K562 (cell line): ENCODE data around the gene MKNK1. TPM values are rescaled to one million over a fixed set of nuclear protein-coding genes. Genes with fewer than 3 reads are reported as not detected.

Experiments used
- ETS1 ChIP-seq: conservative IDR thresholded peaks from 2 replicates; pipeline ENCODE4 v1.6.1; 2011; ENCODE audit warnings: low read depth, mild to moderate bottlenecking, low read length; ENCODE audit not compliant: control insufficient read depth
- KDM4B ChIP-seq, 2 experiments: fragments of 450-650 bp in 1 of 2; sonication (generic) in 1 of 2; IDR thresholded peaks; 2 replicates each; pipeline ENCODE4 v1.6.1; 2016 to 2017; ENCODE audit warnings: borderline replicate concordance in 2 of 2, antibody characterized with exemption in 1 of 2, low read depth in 1 of 2, mild to moderate bottlenecking in 1 of 2
- MAFK ChIP-seq: IDR thresholded peaks from 2 replicates; pipeline ENCODE4 v1.6.1; 2011; ENCODE audit warnings: low read length, improper control_type of control experiment
- NCOA1 ChIP-seq: fragments of 450-650 bp; IDR thresholded peaks from 2 replicates; pipeline ENCODE4 v1.6.1; 2016; ENCODE audit warnings: low read depth
- RAD21 ChIP-seq, 2 experiments: fragments of 250-450 bp in 1 of 2; fragments of 450-650 bp in 1 of 2; sonication (Bioruptor Pico) in 1 of 2; formaldehyde crosslinking in 1 of 2; IDR thresholded peaks in 1 of 2; conservative IDR thresholded peaks in 1 of 2; 2 replicates each; pipeline versions ENCODE4 v1.4.0 to v1.8.0; 2020 to 2022; ENCODE audit warnings: mild to moderate bottlenecking in 2 of 2, moderate library complexity in 1 of 2
- RHOXF2B ChIP-seq: fragments of 250-450 bp; sonication (Bioruptor Pico); conservative IDR thresholded peaks from 2 replicates; pipeline ENCODE4 v1.5.1; 2021
- YY1 ChIP-seq, 3 experiments: IDR thresholded peaks; 2 replicates each; pipeline ENCODE4 v1.6.1; 2011; ENCODE audit warnings: low read length in 2 of 3, mild to moderate bottlenecking in 2 of 3, moderate library complexity in 2 of 3, borderline replicate concordance in 1 of 3, control low read depth in 1 of 3, low read depth in 1 of 3; ENCODE audit not compliant: insufficient read depth in 3 of 3, insufficient replicate concordance in 2 of 3, control insufficient read depth in 1 of 3, insufficient read length in 1 of 3; ENCODE audit errors: extremely low read depth in 1 of 3
- ZKSCAN1 ChIP-seq: fragments of 150-350 bp; IDR thresholded peaks from 2 replicates; pipeline ENCODE4 v1.6.1; 2016; ENCODE audit warnings: low read depth, low read length
- ZNF398 ChIP-seq: fragments of 250-450 bp; sonication (Bioruptor Pico); IDR thresholded peaks from 2 replicates; pipeline ENCODE4 v1.8.0; 2021; ENCODE audit warnings: moderate library complexity, mild to moderate bottlenecking, inconsistent platforms
- ZNF507 ChIP-seq: conservative IDR thresholded peaks from 2 replicates; pipeline ENCODE4 v1.6.1; 2017; ENCODE audit warnings: missing genetic modification characterization, missing compliant biosample characterization
- ZNF77 ChIP-seq: fragments of 250-450 bp; sonication (Bioruptor Pico); IDR thresholded peaks from 2 replicates; pipeline ENCODE4 v1.5.0; 2020
- polyA plus RNA-seq, 8 experiments: library from polyadenylated mRNA; depleted of rRNA in 4 of 8; stranded (reverse) in 5 of 8; unstranded in 3 of 8; fragments of >200 nt; fragmentation: Nextera tagmentation in 2 of 8; fragmentation: Illumina TruSeq in 1 of 8; extraction: Ambion mirVana in 2 of 8; extraction: Trizol in 1 of 8; gene quantifications; 2 replicates each; pipeline versions ENCODE4 v1.2.1 to v1.2.3, GENCODE V29; 2011 to 2014; ENCODE audit warnings: inconsistent platforms in 1 of 8, missing spikeins in 1 of 8
- total RNA-seq, 7 experiments: library from RNA; depleted of rRNA in 6 of 7; stranded (reverse); fragments of >200 nt in 6 of 7; fragmentation: Illumina TruSeq in 2 of 7; extraction: Trizol in 2 of 7; gene quantifications; 2 replicates each; pipeline versions ENCODE4 v1.2.1 to v1.2.3, GENCODE V29; 2011 to 2021; ENCODE audit warnings: low replicate concordance in 1 of 7

Gene MKNK1
- total and polyA plus RNA-seq, 9 of the 15 experiments (the other 6 are each of a cell fraction or from before 2014, with no cell fraction given), result 27.7 to 51.3 (median 43.7) TPM

DNA sequence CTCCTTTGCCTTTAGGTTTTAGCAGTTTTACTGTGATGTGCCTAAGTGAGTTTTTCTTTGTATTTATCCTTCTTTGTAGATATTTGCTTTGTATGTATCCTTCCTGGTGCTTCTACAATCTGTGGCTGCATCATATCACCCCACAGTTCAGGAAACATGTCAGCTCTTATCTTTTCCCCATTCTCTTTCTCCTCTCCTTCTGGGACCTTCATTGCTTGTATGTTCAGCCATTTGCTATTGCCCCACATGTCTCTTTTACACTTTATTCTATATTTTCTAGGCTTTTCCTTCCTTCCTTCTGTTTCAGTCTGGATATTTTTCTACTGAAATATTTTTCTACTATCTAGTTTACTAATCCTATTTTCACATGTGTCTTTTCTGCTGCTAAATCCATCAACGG, 67.5 kb downstream of the MKNK1 start (continued):
- TF ChIP-seq ZNF77 (no peak), RHOXF2B (CRISPR knock-in tag) (no peak), MAFK (no peak), NCOA1 (no peak), YY1 (IDR thresholded peaks at IDR 0.05; ENCODE audit: borderline replicate concordance in 1 of 3, control insufficient read depth in 1 of 3, extremely low read depth in 1 of 3, insufficient read depth in 3 of 3, insufficient read length in 1 of 3, insufficient replicate concordance in 2 of 3, low read depth in 1 of 3, low read length in 2 of 3) (no peak), ZNF507 (tag) (no peak), ETS1 (no peak), KDM4B (IDR thresholded peaks at IDR 0.05; ENCODE audit: borderline replicate concordance in 2 of 2, low read depth in 1 of 2) (no peak), ZNF398 (no peak), RAD21 (CRISPR knock-in tag; conservative IDR thresholded peaks at IDR 0.05 in 1 of 2, IDR thresholded peaks at IDR 0.05 in 1 of 2) (no peak), ZKSCAN1 (no peak)
